Measurements from ENCODE around the gene PPP2R1B.

- no peak for TF ChIP-seq CTCF (IDR thresholded peaks at IDR 0.05)
- no peak for TF ChIP-seq POLR2A (IDR thresholded peaks at IDR 0.05)
These were observed 38.8 kb downstream of the PPP2R1B start for GRCh38 chr11:111727431-111727830.
